Left hindlimb (tissue), 1 donor: ENCODE data around the gene THSD7B.
"Not testable (repeated sequence)": the region's sequence is repeated elsewhere in the genome, so short reads cannot be mapped to it uniquely, and the experiment has no call there.

ENCODE experiments used
- DNase-seq: peaks from one replicate; pipeline ENCODE4 v3.0.0-alpha.2; 2018

THSD7B gene

DNA sequence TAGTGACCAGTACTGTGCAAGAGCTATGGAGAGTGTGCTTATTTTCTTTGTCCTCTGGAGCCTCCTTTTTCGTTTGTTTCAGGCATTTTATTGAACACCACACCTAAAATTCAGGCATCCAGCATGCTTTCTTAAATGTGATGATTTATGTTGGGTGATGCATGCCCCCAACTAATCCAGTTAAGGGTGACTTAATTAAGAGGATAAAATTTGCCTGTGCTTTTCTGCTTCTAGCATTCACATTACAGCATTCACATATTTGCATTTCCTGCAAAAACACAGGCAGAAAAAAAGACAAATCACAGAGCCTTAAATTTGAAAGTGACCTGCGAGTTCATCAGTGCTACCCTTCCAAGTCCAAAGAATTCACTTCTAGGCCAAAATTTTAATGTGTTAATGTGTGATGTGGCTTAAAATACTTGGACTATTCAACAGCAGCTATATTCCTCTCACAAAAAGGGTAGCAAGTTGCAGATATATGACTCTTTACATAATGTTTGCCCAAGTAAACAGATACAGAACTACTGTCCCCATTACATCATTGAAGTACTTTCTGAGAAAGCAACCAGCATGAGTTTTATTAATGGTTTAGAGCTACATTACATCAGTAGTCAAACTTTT is 286.5 kb downstream of the THSD7B start:
- DNase-seq, result no peak

DNA sequence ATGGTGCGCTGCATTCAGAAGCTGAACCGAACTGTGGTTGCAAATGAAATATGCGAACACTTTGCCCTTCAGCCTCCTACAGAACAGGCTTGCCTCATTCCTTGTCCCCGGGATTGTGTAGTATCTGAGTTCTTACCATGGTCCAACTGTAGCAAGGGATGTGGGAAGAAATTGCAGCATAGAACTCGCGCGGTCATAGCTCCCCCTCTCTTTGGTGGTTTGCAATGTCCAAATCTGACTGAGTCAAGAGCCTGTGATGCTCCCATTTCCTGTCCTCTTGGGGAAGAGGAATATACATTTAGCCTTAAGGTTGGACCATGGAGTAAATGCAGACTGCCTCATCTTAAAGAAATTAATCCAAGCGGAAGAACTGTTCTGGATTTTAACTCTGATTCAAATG is 291.4 kb downstream of the THSD7B start:
- DNase-seq, result no peak

DNA sequence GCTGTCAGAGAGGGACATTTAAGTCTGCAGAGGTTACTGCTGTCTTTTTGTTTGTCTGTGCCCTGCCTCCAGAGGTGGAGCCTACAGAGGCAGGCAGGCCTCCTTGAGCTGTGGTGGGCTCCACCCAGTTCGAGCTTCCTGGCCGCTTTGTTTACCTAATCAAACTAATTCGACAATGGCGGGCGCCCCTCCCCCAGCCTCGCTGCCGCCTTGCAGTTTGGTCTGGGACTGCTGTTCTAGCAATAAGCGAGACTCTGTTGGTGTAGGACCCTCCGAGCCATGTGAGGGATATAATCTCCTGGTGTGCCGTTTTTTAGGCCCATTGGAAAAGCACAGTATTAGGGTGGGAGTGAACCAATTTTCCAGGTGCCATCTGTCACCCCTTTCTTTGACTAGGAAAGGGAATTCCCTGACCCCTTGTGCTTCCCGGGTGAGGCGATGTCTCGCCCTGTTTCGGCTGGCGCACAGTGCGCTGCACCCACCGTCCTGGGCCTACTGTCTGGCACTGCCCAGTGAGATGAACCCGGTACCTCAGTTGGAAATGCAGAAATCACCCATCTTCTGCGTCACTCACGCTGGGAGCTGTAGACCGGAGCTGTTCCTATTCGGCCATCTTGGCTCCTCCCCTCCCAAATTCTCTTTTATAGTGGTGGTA is 310.9 kb downstream of the THSD7B start:
- DNase-seq, result not testable (repeated sequence)

DNA sequence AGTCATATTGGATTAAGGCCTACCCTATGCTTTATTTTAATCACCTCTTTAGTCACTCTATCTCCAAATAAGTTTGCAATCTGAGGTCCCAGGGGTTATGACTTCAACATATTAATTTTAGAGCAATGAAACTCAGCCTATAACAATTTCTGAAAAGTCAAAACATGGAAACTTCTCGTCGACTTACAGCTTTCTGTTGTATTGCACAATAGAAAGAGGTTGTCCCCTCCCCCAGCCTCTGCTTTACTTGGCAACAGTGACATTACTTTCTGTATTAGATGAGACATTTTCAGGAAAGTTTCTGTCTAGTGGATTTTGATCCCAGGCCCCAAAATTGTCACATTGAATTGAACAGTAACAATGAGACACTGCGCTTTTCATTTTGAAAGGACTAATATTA is 326.4 kb downstream of the THSD7B start:
- no peak for DNase-seq

- DNase-seq, result no peak
Observed at GRCh38 chr2:137093116-137093515, 327.8 kb downstream of the THSD7B start.

GRCh38 chr2:137096187-137096586 is 330.8 kb downstream of the THSD7B start:
- DNase-seq, result no peak

DNA sequence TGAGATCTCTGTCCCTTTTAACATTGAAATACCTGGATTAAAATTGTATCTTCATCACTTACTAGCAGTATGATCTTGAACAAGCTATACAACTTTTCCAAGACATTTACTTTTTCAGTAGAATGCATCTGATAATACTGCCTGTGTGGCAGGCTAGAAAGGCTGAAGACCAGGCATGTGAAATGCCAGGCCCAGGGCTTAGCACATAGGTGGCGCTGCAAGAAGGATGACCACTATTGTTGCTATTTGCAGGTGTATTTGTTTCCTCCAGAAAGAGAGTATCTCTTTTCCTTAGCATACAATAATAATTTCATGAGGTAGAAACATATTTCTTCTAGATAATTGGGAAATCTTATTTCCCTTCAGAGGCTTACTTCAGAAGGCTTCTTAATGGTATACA is 331.3 kb downstream of the THSD7B start:
- DNase-seq, result no peak

GRCh38 chr2:137101814-137102213 is 336.5 kb downstream of the THSD7B start:
- not testable (repeated sequence) for DNase-seq

DNA sequence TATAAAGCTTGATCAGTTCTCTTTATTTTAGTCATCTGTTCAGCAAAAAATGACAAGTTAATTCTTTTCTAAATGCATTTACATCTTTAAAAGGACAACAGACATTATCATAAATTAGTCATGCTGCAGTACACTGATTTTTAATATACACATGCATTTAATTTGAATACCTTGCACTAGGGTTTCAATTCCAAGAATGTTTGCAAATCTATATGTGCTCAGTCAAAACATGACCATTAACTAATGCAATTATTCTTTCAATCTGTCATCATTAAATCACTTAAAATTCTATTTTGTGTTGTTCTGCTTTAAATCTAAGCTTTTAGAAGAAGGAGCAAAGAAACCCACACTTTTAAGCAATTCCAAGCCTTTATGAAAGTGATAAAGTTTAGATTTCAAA is 342.6 kb downstream of the THSD7B start:
- no peak for DNase-seq

DNA sequence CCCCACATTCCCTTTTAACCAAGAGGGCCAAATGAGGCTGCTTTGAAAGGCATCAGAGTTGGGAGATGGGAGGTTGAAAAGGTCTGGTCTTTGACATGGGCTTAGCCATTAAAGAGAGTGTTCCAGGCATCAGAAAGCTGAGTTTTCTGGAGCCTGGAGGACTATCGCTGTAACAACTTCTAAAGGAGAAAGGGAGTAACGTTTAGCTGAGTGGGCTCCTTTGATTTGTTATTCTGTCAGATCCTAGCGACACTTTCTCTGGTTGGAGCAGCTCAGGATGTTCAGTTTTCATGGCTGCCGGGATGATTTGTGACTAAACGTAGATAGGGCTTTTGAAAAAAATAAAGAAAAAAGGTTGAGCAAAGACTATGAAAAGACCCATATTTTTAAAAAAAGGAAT is 346.6 kb downstream of the THSD7B start:
- DNase-seq, result no peak

GRCh38 chr2:137115081-137115794 is 349.9 kb downstream of the THSD7B start:
- no peak for DNase-seq

GRCh38 chr2:137115795-137116089 is 350.4 kb downstream of the THSD7B start:
- DNase-seq, result no peak

GRCh38 chr2:137117385-137117784 is 352.0 kb downstream of the THSD7B start:
- no peak for DNase-seq

GRCh38 chr2:137118140-137118539 is 352.8 kb downstream of the THSD7B start:
- DNase-seq, result no peak

GRCh38 chr2:137123226-137123625 is 357.9 kb downstream of the THSD7B start:
- no peak for DNase-seq

DNA sequence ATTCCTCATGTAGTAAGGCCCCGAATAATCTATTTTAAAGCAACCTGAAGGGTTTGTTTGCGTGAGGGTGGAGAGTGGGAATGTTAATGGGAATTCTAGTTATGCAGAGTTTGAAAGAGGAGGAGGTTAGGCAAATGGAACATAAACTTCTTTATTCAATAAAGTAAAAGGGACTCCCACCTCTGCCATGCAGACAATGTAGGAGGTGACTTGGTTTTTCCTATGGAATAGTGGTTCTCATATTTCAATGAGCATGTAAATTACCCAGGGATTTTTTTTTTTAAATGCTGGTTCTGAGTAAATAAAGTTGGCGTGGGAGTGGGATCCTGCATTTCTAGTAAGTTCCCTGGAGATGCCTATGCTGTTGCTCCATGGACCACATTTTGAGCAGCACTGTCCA is 367.9 kb downstream of the THSD7B start:
- DNase-seq, result no peak

- no peak for DNase-seq
Observed at GRCh38 chr2:137138263-137138662, 372.9 kb downstream of the THSD7B start.

DNA sequence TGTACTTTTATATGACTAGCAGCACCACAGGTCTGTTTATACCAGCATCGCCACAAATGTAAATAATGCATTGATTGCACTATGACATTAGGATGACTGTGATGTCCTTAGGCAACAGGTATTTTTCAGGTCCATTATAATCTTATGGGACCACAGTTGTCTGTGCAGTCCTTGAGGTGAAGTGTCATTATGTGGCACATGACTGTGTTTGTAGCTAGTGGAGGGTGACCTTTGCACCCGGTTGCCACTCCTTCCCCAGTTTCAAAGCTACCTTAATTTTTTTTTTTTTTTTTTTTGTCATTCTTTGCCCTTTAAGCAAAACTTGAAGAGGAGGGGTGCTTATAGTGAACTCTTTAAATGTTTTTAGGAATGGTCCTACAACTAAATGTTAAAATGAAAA is 386.4 kb downstream of the THSD7B start:
- no peak for DNase-seq

DNA sequence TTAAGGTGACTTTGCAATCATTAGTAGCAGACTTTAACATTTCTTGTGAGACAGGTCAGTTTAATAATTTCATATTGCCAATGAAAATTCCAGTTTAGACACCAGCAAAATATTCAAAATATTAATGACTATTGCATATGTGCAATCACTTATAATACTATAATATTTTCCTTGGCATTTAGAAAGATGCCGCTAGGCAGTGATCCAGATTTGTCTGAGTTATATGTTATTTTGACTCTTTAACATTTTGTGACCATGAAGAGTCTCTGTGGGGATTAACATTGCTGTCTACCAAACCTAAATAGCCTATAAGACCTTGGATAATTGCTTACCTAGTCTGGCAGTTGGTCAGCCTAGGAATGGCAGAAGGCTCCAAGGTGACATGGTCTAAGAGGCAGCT is 389.6 kb downstream of the THSD7B start:
- DNase-seq, result no peak

GRCh38 chr2:137155356-137156104 is 390.2 kb downstream of the THSD7B start:
- DNase-seq, result no peak

DNA sequence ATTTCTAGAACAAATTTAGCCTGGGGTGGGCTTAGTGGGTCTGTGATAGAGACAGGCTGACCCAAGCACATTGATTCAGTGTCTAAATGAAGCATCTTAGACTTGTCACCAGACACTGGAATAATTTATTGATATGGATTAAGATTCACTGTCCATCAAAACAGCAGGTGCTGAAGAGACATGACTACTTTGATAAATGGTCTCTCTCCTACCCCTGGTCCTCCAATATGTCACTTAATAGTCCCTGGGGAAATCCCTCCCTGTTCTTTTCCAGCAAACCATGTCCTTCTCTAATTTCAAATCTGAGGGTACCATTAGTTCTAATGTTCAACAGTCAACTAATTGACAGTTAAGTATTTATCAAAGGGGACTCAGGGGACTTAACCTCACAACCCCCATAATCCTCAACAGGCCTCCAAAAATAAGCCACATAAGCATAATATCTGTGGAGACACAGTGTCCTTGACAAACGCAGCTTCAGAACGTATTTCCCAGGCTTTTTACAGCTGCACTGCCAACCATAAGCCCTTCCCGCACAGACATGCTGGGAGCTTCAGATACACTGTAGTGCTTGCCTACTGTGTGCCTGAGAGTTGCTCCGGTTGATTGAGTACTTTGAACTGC is 391.0 kb downstream of the THSD7B start:
- DNase-seq, result no peak

- no peak for DNase-seq
Observed at GRCh38 chr2:137157851-137158250, 392.5 kb downstream of the THSD7B start.

DNA sequence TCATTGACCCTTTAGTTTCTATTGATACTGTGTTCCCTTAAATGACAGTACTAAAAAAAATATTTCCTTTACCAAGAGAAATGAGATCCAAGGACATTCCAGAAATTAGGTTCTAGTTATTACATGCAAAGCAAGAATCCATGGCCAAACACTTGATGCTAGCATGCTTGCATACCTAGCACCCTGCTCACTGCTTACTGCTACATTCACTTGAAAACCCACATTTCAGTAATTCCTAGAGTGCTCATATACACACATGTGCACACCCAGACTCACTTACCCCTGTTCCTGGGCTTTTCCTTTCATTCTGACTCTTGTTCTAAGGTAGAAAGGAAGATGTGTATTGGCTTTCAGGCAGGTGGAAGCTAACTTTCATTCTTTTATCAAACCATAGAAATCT is 395.9 kb downstream of the THSD7B start:
- DNase-seq, result no peak
